Measurements from ENCODE around the gene SYNPR. TPM values are rescaled to one million over a fixed set of nuclear protein-coding genes. Genes with fewer than 3 reads are reported as not detected.

SYNPR gene
- total RNA-seq, 1 donor = not detected

GRCh38 chr3:63513791-63514190 is 235.7 kb downstream of the SYNPR start:
- H3K4me3 ChIP-seq (ENCODE audit: insufficient read depth, low read length) = no peak overlapping the region
- no peak overlapping the region for H3K27ac ChIP-seq (ENCODE audit: low read depth, low read length)
- no peaks in the 10 kb centered on the region for H4K20me1 ChIP-seq (ENCODE audit: insufficient read depth, low read length)
- DNase-seq (ENCODE audit: insufficient read length, low spot score, missing footprints) = no peak
- H3K79me2 ChIP-seq (ENCODE audit: insufficient read depth, low read length) = no peaks in the 10 kb centered on the region
- no peaks in the 10 kb centered on the region for H3K27me3 ChIP-seq (ENCODE audit: insufficient read depth, low read length)
- no peaks in the 10 kb centered on the region for H3K4me1 ChIP-seq (ENCODE audit: insufficient read depth, low read length)
- H3K4me2 ChIP-seq (ENCODE audit: insufficient read depth, low read length) = no peak overlapping the region
- no peak for TF ChIP-seq CTCF (IDR thresholded peaks at IDR 0.05; ENCODE audit: extremely low read depth, low read depth, low read length)
- no peaks in the 10 kb centered on the region for H3K36me3 ChIP-seq (ENCODE audit: insufficient read depth, low read length)
- H3K9me3 ChIP-seq (ENCODE audit: low read depth, low read length) = no peaks in the 10 kb centered on the region
- no peak overlapping the region for H2AFZ ChIP-seq (ENCODE audit: low read length)

DNA sequence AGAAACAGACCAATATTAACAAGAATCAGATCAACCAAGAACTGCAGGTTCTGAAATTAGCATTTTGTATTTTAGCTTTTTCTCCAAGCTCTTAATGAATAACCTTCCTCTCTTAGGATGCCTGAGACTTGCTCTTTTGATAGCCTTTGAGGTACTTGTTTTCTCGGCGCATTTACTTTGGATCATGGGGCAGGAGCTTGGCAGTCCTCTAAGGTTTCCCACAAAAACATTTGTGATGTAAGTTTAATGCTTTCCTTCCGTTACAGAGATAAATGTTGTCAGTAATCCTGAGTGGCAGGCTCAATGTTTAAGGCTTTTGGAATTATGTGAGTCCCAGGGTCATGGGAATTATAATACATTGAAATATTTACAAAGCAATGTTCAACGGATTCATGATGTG is 236.6 kb downstream of the SYNPR start:
- Histone ChIP-seq H3K4me3 (ENCODE audit: insufficient read depth, low read length) (no peak overlapping the region), H2AFZ (ENCODE audit: low read length) (no peak overlapping the region), H3K79me2 (ENCODE audit: insufficient read depth, low read length) (no peaks in the 10 kb centered on the region), H4K20me1 (ENCODE audit: insufficient read depth, low read length) (no peaks in the 10 kb centered on the region), H3K4me2 (ENCODE audit: insufficient read depth, low read length) (no peak overlapping the region), H3K4me1 (ENCODE audit: insufficient read depth, low read length) (no peaks in the 10 kb centered on the region), H3K27me3 (ENCODE audit: insufficient read depth, low read length) (no peaks in the 10 kb centered on the region), H3K27ac (ENCODE audit: low read depth, low read length) (no peak overlapping the region), H3K36me3 (ENCODE audit: insufficient read depth, low read length) (no peaks in the 10 kb centered on the region), H3K9me3 (ENCODE audit: low read depth, low read length) (no peaks in the 10 kb centered on the region)
- no peak for DNase-seq (ENCODE audit: insufficient read length, low spot score, missing footprints)
- no peak for TF ChIP-seq CTCF (IDR thresholded peaks at IDR 0.05; ENCODE audit: extremely low read depth, low read depth, low read length)

DNA sequence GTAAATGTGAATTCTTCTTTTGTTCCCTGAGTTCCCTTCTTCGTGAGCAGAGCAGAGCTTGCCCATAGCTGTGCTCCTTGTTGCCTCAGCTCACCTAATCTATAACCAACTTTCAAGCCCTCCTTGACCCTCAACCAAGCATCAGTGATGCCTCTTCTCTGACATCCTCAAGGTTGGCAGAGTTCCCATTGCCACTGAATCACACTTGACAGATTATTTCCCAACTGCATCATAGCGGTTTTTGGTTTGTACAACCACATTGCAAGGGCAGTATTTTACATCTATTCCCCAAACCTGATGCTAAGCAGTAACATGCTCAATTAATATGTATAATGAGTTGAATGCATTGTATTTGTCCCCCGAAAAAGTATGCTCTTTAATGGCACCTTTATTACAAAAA is 241.3 kb downstream of the SYNPR start:
- Histone ChIP-seq H2AFZ (ENCODE audit: low read length) (no peak overlapping the region), H3K27ac (ENCODE audit: low read depth, low read length) (no peak overlapping the region), H3K4me2 (ENCODE audit: insufficient read depth, low read length) (no peak overlapping the region), H3K79me2 (ENCODE audit: insufficient read depth, low read length) (no peaks in the 10 kb centered on the region), H3K4me3 (ENCODE audit: insufficient read depth, low read length) (no peak overlapping the region), H3K36me3 (ENCODE audit: insufficient read depth, low read length) (no peaks in the 10 kb centered on the region), H3K27me3 (ENCODE audit: insufficient read depth, low read length) (no peaks in the 10 kb centered on the region), H3K4me1 (ENCODE audit: insufficient read depth, low read length) (no peaks in the 10 kb centered on the region), H4K20me1 (ENCODE audit: insufficient read depth, low read length) (no peaks in the 10 kb centered on the region), H3K9me3 (ENCODE audit: low read depth, low read length) (no peaks in the 10 kb centered on the region)
- TF ChIP-seq CTCF (IDR thresholded peaks at IDR 0.05; ENCODE audit: extremely low read depth, low read depth, low read length) = no peak
- DNase-seq (ENCODE audit: insufficient read length, low spot score, missing footprints) = peak; percentile 42

DNA sequence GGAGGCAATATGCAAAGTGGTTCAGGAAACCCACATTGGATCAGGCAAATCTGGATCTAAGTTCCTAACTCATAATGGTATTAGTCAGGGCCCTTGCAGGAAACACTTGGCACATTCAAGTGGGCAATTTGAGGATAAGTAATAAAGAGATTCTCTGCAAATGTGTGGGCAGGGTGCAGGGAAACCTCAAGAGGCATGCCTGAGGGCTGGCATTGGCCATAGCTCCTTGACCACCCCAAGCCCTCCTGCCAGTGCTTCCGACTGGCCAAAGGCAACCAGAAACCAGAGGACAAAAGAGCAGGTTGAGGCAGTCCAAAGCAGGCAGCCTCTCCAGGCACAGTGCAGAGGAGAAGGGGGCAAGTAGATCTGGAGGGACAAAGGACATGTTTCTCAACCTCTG is 243.5 kb downstream of the SYNPR start:
- H3K4me2 ChIP-seq (ENCODE audit: insufficient read depth, low read length) = no peak overlapping the region
- H3K36me3 ChIP-seq (ENCODE audit: insufficient read depth, low read length) = no peaks in the 10 kb centered on the region
- TF ChIP-seq CTCF (IDR thresholded peaks at IDR 0.05; ENCODE audit: extremely low read depth, low read depth, low read length) = no peak
- no peak for DNase-seq (ENCODE audit: insufficient read length, low spot score, missing footprints)
- H3K27ac ChIP-seq (ENCODE audit: low read depth, low read length) = no peak overlapping the region
- H3K4me1 ChIP-seq (ENCODE audit: insufficient read depth, low read length) = no peaks in the 10 kb centered on the region
- H3K79me2 ChIP-seq (ENCODE audit: insufficient read depth, low read length) = no peaks in the 10 kb centered on the region
- no peaks in the 10 kb centered on the region for H3K9me3 ChIP-seq (ENCODE audit: low read depth, low read length)
- no peak overlapping the region for H2AFZ ChIP-seq (ENCODE audit: low read length)
- no peaks in the 10 kb centered on the region for H3K27me3 ChIP-seq (ENCODE audit: insufficient read depth, low read length)
- H4K20me1 ChIP-seq (ENCODE audit: insufficient read depth, low read length) = no peaks in the 10 kb centered on the region
- H3K4me3 ChIP-seq (ENCODE audit: insufficient read depth, low read length) = no peak overlapping the region
